ENCODE results near the gene ZNF699. TPM values are rescaled to one million over a fixed set of nuclear protein-coding genes. Genes with fewer than 3 reads are reported as not detected.

ZNF699 gene
- total RNA-seq: 11.0 TPM

DNA sequence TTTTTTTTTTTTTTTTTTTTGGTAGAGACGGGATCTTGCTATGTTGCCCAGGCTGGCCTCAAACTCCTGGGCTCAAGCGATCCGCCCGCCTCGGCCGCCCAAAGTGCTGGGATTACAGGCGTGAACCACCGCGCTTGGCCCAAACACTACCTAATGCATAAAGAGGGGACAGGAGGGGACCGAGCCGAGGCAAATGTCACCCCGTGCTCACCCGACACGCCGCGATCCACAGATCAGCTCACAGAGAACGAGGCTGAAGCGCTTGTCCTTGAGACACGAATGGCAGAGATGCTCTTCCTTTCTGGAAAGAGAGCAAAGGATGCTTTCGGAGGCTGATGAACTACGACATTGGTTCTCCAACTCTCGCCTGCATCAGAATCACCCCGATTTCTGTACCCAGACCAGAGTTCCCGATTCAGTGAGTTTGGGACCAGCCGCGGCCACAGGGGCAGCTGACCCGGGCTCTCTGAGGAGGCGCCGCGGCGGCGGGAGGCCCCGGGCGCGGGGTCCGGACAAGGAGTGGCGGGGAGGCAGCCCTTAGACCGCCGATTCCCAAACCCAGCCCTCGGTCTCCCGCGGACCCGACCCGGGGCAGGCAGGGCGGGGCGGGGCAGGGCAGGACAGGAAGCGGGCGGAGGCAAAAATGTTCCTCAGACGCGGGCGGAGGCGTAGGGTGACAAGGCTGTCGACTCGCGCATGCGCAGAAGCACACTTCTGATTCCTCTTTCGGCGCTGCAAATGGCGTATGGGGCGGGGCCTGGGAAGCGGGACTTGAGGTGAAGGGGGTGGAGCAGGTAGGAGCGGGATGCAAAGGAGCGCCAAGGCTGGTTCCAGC, at the start of gene ZNF699:
Gene ZNF699, minus strand, starts transcription at position 700 of the 835 bp plus-strand sequence. CDS start 4,719 bp downstream, outside the sequence.
- Histone ChIP-seq H3K27me3 (no peaks in the 10 kb centered on the region), H3K9me3 (no peaks in the 10 kb centered on the region), H3K4me1 (peaks cover 17% of the 10 kb centered on the region), H3K4me3 (peak within 1 kb of the TSS; percentile 65 to 66), H3K36me3 (peaks cover 0 to 9% of the 10 kb centered on the region in 2 donors), H3K27ac (peak within 1 kb of the TSS; percentile 89)
- intact Hi-C loops (cut with DNase I): no loop called here
- peak in 1 of 2 donors; percentile 47 for TF ChIP-seq POLR2A (IDR thresholded peaks at IDR 0.05)
- TF ChIP-seq, protein P1, sequence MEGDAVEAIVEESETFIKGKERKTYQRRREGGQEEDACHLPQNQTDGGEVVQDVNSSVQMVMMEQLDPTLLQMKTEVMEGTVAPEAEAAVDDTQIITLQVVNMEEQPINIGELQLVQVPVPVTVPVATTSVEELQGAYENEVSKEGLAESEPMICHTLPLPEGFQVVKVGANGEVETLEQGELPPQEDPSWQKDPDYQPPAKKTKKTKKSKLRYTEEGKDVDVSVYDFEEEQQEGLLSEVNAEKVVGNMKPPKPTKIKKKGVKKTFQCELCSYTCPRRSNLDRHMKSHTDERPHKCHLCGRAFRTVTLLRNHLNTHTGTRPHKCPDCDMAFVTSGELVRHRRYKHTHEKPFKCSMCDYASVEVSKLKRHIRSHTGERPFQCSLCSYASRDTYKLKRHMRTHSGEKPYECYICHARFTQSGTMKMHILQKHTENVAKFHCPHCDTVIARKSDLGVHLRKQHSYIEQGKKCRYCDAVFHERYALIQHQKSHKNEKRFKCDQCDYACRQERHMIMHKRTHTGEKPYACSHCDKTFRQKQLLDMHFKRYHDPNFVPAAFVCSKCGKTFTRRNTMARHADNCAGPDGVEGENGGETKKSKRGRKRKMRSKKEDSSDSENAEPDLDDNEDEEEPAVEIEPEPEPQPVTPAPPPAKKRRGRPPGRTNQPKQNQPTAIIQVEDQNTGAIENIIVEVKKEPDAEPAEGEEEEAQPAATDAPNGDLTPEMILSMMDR (IDR thresholded peaks at IDR 0.05): no peak
- TF ChIP-seq POLR2AphosphoS5 (IDR thresholded peaks at IDR 0.05; ENCODE audit: insufficient read depth in 1 of 2, low read depth in 1 of 2): peak; percentile 90 to 96
- DNase-seq (ENCODE audit: extremely low spot score in 2 of 2): peak; percentile 96 to 97

DNA sequence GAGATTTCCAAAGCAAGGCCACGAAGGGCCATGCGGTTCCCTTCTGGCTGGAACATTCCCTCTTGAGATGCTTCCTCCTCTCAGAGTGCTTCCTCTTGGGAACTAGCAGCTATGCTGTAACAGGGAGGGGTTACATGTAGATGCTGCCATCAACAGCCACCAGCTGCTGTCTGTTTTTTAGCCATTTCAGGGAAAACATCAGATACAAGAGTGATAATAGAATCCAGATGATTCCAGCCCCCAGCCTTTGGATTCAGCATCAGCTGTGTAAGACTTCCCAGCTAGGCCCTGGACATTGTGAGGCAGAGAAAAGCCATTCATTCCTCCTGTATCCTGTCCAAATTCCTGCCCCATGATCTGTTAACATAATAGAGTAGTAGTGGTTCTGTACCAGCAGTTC, 45.0 kb upstream of the ZNF699 start:
- no peak for TF ChIP-seq POLR2AphosphoS5 (IDR thresholded peaks at IDR 0.05; ENCODE audit: insufficient read depth in 1 of 2, low read depth in 1 of 2)
- TF ChIP-seq, protein P1 (IDR thresholded peaks at IDR 0.05): no peak
- no peak for TF ChIP-seq POLR2A (IDR thresholded peaks at IDR 0.05)
- H3K27me3 ChIP-seq: no peaks in the 10 kb centered on the region
- H3K4me3 ChIP-seq: no peak overlapping the region
- no peaks in the 10 kb centered on the region for H3K4me1 ChIP-seq
- peaks cover 55% of the 10 kb centered on the region for H3K9me3 ChIP-seq
- H3K27ac ChIP-seq: no peak overlapping the region
- no peak for DNase-seq (ENCODE audit: extremely low spot score in 2 of 2)
- H3K36me3 ChIP-seq: peaks cover 0 to 32% of the 10 kb centered on the region in 2 donors
- intact Hi-C loops (cut with DNase I): no loop called here

DNA sequence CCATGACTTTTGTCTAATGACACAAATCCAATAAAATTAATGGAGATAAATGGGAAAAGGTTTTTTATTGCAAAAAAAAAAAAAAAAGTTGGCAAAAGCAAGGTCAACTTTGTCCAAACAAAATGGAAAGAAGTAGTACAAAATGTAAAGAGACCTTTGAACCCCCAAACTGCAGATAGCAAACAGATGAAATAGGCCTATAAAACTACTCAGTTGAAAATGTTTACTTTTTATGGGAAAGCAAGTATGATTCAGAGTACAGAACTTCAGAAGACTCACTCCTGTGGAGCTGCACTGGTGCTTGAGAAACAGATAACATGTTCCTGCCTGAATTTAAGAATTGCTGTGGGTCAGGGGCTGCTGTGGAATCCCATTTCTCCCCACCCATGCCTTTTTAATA, 43.4 kb upstream of the ZNF699 start:
- Histone ChIP-seq H3K27ac (no peak overlapping the region), H3K4me3 (no peak overlapping the region), H3K27me3 (no peaks in the 10 kb centered on the region), H3K9me3 (peaks cover 62% of the 10 kb centered on the region), H3K36me3 (peaks cover 0 to 36% of the 10 kb centered on the region in 2 donors), H3K4me1 (no peaks in the 10 kb centered on the region)
- no peak for DNase-seq (ENCODE audit: extremely low spot score in 2 of 2)
- TF ChIP-seq POLR2AphosphoS5 (IDR thresholded peaks at IDR 0.05; ENCODE audit: insufficient read depth in 1 of 2, low read depth in 1 of 2): no peak
- no peak for TF ChIP-seq POLR2A (IDR thresholded peaks at IDR 0.05)
- TF ChIP-seq, protein P1 (IDR thresholded peaks at IDR 0.05): no peak
- intact Hi-C loops (cut with DNase I): no loop called here

DNA sequence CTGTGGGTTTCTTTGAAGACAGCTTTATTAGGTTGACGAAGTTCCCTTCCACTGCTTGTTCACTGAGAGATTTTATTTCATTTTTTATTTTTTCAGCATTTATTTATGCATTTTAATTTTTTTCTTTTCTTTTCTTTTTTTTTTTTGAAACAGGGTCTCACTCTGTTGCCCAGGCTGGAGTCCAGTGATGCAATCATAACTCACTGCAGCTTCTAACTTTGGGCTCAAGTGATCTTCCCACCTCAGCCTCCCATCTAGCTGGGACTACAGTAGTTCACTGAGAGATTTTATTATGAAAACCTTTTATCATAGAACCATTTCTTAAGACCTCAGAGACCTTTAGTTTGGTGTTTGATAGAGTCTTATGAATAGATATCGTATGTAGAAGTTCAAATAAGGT, 42.9 kb upstream of the ZNF699 start:
- H3K27me3 ChIP-seq: no peaks in the 10 kb centered on the region
- H3K27ac ChIP-seq: no peak overlapping the region
- no peaks in the 10 kb centered on the region for H3K4me1 ChIP-seq
- peaks cover 63% of the 10 kb centered on the region for H3K9me3 ChIP-seq
- intact Hi-C loops (cut with DNase I): no loop called here
- TF ChIP-seq POLR2AphosphoS5 (IDR thresholded peaks at IDR 0.05; ENCODE audit: insufficient read depth in 1 of 2, low read depth in 1 of 2) (no peak), POLR2A (IDR thresholded peaks at IDR 0.05) (no peak)
- TF ChIP-seq, protein P1 (IDR thresholded peaks at IDR 0.05): no peak
- DNase-seq (ENCODE audit: extremely low spot score in 2 of 2): no peak
- no peak overlapping the region for H3K4me3 ChIP-seq
- H3K36me3 ChIP-seq: peaks cover 0 to 32% of the 10 kb centered on the region in 2 donors

DNA sequence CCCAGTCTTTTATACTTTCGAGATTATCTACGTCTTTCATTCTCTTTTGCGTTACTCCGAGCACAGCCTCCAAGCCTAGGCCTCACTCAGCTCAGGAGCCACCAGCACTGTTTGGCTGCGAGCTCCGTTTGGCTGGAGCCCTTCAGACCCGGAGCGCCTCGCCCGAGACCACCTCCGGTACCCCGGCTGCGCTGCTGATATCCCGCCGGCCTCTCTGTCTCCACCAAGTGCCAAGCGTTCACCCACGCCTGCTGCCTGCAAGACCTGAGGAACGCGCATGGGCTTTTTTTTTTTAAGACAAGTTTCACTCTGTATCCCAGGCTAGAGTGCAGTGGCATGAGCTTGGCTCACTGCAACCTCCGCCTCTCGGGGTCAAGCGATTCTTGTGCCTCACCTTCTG, 39.0 kb upstream of the ZNF699 start:
- Histone ChIP-seq H3K9me3 (peaks cover 72% of the 10 kb centered on the region), H3K4me3 (no peak overlapping the region), H3K27me3 (no peaks in the 10 kb centered on the region), H3K27ac (no peak overlapping the region), H3K36me3 (peaks cover 1 to 54% of the 10 kb centered on the region in 2 donors), H3K4me1 (no peaks in the 10 kb centered on the region)
- TF ChIP-seq POLR2A (IDR thresholded peaks at IDR 0.05) (no peak), POLR2AphosphoS5 (IDR thresholded peaks at IDR 0.05; ENCODE audit: insufficient read depth in 1 of 2, low read depth in 1 of 2) (no peak)
- TF ChIP-seq, protein P1 (IDR thresholded peaks at IDR 0.05): no peak
- intact Hi-C loops (cut with DNase I): no loop called here
- DNase-seq (ENCODE audit: extremely low spot score in 2 of 2): no peak

All from vagina (tissue), 2 donors.